K562 (cell line): Measurements from ENCODE around the gene CPT1B.

Experiments used
- CBX5 ChIP-seq: IDR thresholded peaks from 2 replicates; pipeline ENCODE4 v1.6.1; 2014; ENCODE audit warnings: low read depth, borderline replicate concordance
- EGR1 ChIP-seq: fragments of 450-650 bp; conservative IDR thresholded peaks from 2 replicates; pipeline ENCODE4 v1.6.1; 2017; ENCODE audit warnings: mild to moderate bottlenecking
- ESRRB ChIP-seq: fragments of 250-450 bp; sonication (Bioruptor Pico); IDR thresholded peaks from 2 replicates; pipeline ENCODE4 v1.5.0; 2020; ENCODE audit warnings: mild to moderate bottlenecking, moderate library complexity, borderline replicate concordance
- FOXA1 ChIP-seq: fragments of 450-650 bp; IDR thresholded peaks from 2 replicates; pipeline ENCODE4 v1.6.1; 2016; ENCODE audit warnings: mild to moderate bottlenecking, borderline replicate concordance
- IRF2 ChIP-seq: sonication (generic); formaldehyde crosslinking; IDR thresholded peaks from 2 replicates; pipeline ENCODE4 v1.8.1; 2022; ENCODE audit warnings: mild to moderate bottlenecking, missing genetic modification reagents
- KLF16 ChIP-seq: IDR thresholded peaks from 2 replicates; pipeline ENCODE4 v1.6.1; 2016; ENCODE audit warnings: antibody characterized with exemption
- POLR2A ChIP-seq: fragments of 450-650 bp; conservative IDR thresholded peaks from 2 replicates; pipeline ENCODE4 v1.6.1; 2016
- RNF2 ChIP-seq: sonication (generic); IDR thresholded peaks from 2 replicates; pipeline ENCODE4 v1.6.1; 2016
- SP2 ChIP-seq: IDR thresholded peaks from 2 replicates; pipeline ENCODE4 v1.6.1; 2011; ENCODE audit warnings: mild to moderate bottlenecking, low read depth, low read length, moderate library complexity; ENCODE audit not compliant: poor library complexity, severe bottlenecking; ENCODE audit errors: extremely low read depth
- ZNF77 ChIP-seq: fragments of 250-450 bp; sonication (Bioruptor Pico); IDR thresholded peaks from 2 replicates; pipeline ENCODE4 v1.5.0; 2020
- TF ChIP-seq, protein P1 (sequence below): IDR thresholded peaks from 3 replicates; pipeline ENCODE4 v1.6.1; 2011; ENCODE audit warnings: borderline replicate concordance, mild to moderate bottlenecking; ENCODE audit not compliant: insufficient read length, insufficient read depth
- TF ChIP-seq, protein P2 (sequence below), 2 experiments: fragments of 450-650 bp in 1 of 2; sonication (generic) in 1 of 2; formaldehyde crosslinking in 1 of 2; IDR thresholded peaks in 1 of 2; conservative IDR thresholded peaks in 1 of 2; 2 replicates each; pipeline versions ENCODE4 v1.6.1 to v1.8.1; 2016 to 2023; ENCODE audit warnings: mild to moderate bottlenecking in 2 of 2, moderate library complexity in 2 of 2, inconsistent platforms in 1 of 2, missing genetic modification reagents in 1 of 2
- TF ChIP-seq, protein P3 (sequence below), 3 experiments: IDR thresholded peaks in 2 of 3; conservative IDR thresholded peaks in 1 of 3; 2 replicates each; pipeline ENCODE4 v1.5.1; 2011 to 2012; ENCODE audit warnings: low read length in 3 of 3, mild to moderate bottlenecking in 3 of 3, control low read depth in 2 of 3, improper control_type of control experiment in 1 of 3, inconsistent platforms in 1 of 3, low read depth in 1 of 3, mixed read lengths in 1 of 3, moderate library complexity in 1 of 3; ENCODE audit not compliant: insufficient read depth in 2 of 3
- TF ChIP-seq, protein P4 (sequence below): fragments of 150-350 bp; conservative IDR thresholded peaks from 2 replicates; pipeline ENCODE4 v1.6.1; 2014; ENCODE audit warnings: low read length

DNA sequence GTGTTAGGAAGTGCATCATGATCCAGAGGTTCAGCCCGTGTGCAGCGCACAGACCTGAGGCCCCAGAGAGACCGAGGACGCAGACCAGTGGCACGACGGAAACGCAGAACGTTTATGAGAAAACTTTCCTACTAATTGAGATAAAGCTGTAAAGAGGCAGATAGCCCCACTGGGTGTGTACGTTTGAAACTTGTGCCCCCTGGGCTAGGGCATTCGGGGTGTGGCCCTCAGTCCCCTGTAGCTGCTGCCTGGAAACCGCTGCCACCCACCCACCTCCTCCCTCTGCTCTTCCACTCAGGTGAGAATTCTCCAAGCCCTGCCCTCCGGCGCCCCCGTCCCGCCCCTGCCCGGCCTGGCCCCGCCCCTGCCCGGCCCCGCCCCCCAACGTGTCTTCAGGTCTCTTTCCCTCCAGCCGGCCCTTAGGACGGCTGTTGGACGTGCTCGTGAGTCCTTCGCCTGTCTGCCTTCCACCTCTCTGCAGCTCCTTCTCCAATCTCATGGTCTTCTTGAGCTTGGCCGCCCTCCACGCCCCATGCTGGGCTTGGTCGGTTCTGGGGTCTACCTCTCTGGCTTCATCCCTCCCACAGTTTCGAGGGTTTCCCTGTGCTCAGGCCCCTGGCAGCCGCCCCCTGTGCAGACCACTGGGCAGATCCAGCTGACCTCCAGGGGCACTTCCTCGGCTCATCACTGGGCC, 34.4 kb upstream of the CPT1B start:
- TF ChIP-seq RNF2 = no peak
- TF ChIP-seq POLR2A = no peak
- TF ChIP-seq, protein P1, sequence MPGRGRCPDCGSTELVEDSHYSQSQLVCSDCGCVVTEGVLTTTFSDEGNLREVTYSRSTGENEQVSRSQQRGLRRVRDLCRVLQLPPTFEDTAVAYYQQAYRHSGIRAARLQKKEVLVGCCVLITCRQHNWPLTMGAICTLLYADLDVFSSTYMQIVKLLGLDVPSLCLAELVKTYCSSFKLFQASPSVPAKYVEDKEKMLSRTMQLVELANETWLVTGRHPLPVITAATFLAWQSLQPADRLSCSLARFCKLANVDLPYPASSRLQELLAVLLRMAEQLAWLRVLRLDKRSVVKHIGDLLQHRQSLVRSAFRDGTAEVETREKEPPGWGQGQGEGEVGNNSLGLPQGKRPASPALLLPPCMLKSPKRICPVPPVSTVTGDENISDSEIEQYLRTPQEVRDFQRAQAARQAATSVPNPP = no peak
- TF ChIP-seq EGR1 = no peak
- no peak for TF ChIP-seq IRF2 (CRISPR knock-in tag)
- no peak for TF ChIP-seq KLF16
- no peak for TF ChIP-seq SP2
- TF ChIP-seq, protein P2, sequence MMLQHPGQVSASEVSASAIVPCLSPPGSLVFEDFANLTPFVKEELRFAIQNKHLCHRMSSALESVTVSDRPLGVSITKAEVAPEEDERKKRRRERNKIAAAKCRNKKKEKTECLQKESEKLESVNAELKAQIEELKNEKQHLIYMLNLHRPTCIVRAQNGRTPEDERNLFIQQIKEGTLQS (IDR thresholded peaks at IDR 0.05) = no peak
- TF ChIP-seq, protein P2 (CRISPR knock-in tag; conservative IDR thresholded peaks at IDR 0.05) = no peak
- no peak for TF ChIP-seq ESRRB (CRISPR knock-in tag)
- TF ChIP-seq, protein P3, sequence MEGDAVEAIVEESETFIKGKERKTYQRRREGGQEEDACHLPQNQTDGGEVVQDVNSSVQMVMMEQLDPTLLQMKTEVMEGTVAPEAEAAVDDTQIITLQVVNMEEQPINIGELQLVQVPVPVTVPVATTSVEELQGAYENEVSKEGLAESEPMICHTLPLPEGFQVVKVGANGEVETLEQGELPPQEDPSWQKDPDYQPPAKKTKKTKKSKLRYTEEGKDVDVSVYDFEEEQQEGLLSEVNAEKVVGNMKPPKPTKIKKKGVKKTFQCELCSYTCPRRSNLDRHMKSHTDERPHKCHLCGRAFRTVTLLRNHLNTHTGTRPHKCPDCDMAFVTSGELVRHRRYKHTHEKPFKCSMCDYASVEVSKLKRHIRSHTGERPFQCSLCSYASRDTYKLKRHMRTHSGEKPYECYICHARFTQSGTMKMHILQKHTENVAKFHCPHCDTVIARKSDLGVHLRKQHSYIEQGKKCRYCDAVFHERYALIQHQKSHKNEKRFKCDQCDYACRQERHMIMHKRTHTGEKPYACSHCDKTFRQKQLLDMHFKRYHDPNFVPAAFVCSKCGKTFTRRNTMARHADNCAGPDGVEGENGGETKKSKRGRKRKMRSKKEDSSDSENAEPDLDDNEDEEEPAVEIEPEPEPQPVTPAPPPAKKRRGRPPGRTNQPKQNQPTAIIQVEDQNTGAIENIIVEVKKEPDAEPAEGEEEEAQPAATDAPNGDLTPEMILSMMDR (IDR thresholded peaks at IDR 0.05 in 2 of 3, conservative IDR thresholded peaks at IDR 0.05 in 1 of 3; ENCODE audit: insufficient read depth in 2 of 3, low read depth in 1 of 3, low read length in 3 of 3) = no peak
- no peak for TF ChIP-seq ZNF77 (CRISPR knock-in tag)
- no peak for TF ChIP-seq CBX5
- TF ChIP-seq, protein P4, sequence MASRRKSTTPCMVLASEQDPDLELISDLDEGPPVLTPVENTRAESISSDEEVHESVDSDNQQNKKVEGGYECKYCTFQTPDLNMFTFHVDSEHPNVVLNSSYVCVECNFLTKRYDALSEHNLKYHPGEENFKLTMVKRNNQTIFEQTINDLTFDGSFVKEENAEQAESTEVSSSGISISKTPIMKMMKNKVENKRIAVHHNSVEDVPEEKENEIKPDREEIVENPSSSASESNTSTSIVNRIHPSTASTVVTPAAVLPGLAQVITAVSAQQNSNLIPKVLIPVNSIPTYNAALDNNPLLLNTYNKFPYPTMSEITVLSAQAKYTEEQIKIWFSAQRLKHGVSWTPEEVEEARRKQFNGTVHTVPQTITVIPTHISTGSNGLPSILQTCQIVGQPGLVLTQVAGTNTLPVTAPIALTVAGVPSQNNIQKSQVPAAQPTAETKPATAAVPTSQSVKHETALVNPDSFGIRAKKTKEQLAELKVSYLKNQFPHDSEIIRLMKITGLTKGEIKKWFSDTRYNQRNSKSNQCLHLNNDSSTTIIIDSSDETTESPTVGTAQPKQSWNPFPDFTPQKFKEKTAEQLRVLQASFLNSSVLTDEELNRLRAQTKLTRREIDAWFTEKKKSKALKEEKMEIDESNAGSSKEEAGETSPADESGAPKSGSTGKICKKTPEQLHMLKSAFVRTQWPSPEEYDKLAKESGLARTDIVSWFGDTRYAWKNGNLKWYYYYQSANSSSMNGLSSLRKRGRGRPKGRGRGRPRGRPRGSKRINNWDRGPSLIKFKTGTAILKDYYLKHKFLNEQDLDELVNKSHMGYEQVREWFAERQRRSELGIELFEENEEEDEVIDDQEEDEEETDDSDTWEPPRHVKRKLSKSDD = no peak
- TF ChIP-seq FOXA1 = no peak
